Ureter (tissue), 1 donor: ENCODE results near the gene ASB18. TPM values are rescaled to one million over a fixed set of nuclear protein-coding genes. Genes with fewer than 3 reads are reported as not detected.
A peak's percentile ranks its signal among the peaks of the same experiment; 100 is the strongest.

ENCODE experiments used
- DNase-seq: peaks from one replicate; pipeline ENCODE4 v3.0.0-alpha.2; 2020; ENCODE audit warnings: low spot score
- total RNA-seq: library from RNA; stranded (reverse); gene quantifications from one replicate; pipeline ENCODE4 v1.2.4, GENCODE V29; 2023
- donor health status: DM: yes; HTN: yes; CAD: no.

Gene ASB18
- total RNA-seq, 1 donor from 2014 or later, result not detected

DNA sequence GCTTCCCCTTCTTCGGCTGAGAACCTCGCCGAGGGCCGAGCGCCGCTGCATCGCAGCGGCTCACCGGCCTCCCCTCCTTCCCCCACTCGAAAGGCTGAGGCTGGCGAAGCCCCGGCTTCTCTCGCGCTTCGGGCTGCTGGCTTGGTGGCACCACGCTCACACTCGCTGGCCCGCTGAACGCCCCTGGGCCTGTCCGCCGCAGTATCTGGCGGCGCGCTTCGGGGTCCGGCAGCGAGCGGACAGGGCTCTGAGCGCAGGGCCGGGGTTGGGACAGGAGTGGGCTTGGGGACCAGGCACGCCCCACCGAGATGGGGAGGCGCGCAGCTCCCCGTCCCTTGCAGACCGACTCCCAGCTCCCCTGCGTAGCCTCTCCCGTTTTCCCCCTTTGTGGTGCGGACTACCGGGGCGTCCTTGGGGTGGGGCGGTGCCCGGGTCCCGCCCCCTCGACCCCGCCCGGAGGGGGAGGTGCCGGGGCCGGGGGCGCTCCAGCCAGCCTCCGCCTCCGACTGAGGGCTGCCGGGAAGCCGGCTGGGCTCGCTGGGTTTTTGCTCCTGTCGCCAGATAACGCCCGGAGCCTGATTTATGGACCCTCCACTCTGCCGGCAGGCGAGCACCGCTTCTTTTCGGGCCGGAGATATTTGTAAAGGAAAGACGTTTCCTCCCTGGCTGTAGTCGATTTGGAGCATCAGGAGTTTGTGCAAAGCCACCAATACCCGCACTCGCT, 99.8 kb downstream of the ASB18 start:
- DNase-seq, result peak; percentile 37

GRCh38 chr2:236163471-236164200, 100.6 kb downstream of the ASB18 start:
- no peak for DNase-seq

DNA sequence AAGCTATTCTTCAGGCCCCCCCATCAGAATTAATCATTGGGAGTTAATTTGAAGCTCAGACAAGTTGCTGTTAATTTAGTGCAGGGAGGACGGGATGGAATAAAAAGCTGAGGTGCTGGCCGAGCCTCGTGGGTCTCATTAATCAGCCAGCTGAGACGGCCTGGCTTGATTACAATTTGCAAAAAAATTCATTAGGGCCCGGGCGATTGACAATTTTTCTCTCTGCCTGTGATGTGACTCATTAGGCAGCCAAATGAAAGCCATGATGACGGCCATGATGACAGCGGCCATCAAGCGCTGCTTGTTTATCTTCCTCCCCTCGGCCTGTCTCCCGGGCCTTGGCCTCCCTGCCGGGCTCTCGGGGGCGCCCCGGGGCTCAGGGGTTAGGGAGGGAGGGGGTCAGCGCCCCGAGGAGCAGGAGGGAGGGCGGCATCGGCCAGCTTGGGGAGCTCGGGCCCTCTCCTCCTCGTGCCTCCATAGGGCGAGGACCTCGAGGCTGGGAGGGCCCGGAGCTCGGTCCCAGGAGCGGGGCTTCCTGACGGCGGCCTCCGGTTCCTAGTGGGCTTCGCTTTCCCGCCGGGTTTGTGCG, 101.2 kb downstream of the ASB18 start:
- DNase-seq, result no peak

DNA sequence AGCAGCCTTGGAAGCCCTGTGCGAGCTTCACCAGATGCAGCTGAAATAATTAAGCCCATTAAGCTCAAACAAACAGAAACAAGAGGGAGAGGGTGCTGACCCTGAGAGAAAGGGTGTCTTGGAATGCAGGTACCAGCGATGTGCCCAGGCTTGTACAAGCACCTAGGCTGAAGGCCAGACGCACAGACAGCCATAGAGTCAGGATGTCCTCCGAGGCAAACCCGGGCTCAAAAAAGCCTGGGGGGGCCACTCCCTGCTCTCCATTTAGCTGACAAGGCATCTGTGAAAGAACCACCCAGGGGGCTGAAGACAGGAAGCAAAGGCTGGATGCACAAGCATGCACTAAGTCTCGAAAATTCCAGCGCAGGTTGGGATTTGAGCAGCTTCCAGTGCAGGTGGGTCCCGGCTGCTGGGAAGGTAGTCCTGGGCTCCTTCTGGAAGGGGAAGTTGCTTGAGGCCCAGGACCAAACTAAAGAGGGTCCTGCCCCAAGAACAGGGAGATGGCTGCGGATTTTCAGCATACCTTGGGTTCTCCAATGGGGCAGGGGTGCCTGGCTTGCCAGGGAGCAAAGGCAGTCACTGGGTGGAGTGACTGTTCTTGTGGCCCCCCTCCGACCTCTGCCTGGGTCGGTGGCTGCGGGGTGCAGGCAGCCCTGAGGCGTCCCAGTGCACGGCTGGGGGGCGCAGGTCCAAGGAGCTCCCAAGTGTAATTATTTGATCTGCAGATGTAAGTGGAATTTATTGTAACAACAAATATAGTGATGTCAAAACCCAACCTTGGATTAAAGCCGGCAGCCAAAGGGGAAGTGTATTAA, 102.0 kb downstream of the ASB18 start:
- DNase-seq, result no peak

DNA sequence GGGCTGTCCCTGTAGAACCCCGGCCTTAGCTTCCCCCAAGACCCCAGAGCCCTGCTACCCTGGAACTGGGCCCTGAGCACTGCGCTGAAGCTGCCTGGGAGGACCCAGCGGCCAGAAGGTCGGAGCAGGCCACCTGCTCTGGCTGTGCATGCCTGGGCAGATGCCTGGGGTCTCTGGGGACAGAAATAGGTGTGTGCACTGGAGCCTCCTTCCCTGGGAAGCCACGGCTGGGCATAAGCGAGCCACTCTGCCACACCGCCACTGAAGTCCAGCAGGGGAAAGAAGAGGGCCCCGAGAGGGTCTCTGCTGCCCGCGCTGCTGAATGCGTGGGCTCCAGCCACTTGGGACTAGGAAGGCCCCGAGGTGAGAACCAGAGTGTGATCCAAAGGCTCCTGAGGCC, 102.7 kb downstream of the ASB18 start:
- no peak for DNase-seq

DNA sequence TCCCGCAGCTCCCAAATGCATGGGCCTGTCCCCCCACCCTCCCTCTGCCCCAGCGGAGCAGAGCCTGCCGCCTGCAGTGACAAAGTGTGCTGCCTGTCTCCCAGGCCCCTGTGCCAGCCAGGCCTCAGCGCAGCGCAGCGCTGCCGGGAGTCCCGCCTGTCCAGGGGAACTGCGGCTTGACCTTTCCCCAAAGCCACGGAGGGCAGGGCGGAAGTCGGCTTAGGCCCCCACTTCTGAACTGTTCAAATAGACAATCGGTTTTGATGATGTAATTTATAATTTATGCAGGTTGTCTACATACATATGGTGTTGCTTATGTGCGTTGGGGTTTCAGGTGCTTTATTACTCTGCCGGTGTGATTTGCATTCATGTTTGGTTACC, 103.1 kb downstream of the ASB18 start:
- DNase-seq, result no peak

DNA sequence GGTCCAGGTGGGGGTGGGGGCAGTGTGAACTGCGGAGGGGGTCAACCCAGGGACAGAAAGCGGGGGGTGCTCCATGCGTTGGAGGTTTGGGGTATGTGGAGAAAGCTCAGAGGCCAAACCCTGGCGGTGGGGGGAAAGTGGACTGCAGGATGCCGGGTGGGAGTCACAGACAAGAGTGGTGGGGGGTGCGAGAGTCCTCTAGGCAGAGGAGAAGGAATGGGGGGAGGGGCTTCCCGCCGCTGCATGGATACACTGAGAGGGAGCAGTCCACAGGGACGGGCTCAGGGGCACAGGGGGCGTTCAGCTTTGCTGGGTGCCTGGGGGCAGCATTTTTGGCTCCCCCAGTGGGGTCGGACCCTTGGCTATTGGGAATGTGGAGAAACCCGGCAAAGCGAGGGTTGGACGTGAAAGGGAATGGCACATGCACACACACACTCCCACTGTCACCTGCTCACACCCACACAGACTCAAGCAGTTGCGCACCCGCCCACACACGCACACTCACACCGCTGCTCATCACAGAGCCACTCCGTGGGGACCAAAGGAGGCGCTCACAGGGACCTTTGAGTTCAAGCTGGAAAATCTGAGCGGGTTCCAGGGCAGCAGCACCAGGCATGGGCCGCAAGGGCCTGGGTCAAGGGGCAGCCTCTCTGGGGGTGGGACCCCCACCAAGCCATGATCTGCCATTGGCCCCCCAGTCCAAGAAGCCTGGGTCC, 103.7 kb downstream of the ASB18 start:
- no peak for DNase-seq

GRCh38 chr2:236159778-236160170, 104.4 kb downstream of the ASB18 start:
- no peak for DNase-seq

DNA sequence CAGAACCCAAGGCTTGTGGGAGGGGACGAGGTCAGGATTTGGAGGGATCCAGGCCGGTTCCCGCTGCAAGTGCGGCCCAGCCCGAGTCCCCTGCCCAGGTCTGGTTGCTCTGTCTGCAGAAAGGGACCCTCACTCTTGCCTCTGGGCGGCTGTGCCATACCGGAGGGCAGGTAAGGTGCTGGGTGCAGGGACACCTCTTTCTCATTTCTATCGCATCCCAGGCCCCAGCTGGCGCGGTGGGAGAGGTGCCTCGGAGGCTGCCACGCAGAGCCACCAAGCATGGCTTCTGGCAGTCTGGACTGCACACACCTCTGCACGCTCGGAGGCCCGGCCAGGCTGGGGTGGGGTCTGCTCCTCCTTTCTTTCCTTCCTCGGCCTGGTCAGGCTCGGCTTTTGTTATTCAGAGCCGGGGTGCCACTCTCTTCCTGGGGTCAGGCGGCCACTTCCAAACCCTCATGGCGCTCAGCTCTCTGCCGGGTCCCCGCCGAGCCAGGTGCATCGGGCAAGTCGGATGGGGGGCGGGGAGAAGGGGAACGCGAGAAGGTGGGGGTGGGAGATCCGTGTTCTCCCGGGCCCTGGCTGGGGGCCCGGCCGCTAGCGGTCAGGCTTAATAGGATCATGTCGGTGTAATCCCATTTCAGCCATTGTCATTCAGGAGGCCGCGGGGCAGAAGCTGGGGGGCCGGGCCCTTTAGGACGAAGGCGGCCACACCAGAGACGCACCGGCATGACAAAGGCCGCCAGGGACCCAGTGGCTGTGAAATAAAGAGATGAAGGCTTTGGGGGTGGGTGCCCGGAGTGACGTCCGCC, 105.0 kb downstream of the ASB18 start:
- no peak for DNase-seq

DNA sequence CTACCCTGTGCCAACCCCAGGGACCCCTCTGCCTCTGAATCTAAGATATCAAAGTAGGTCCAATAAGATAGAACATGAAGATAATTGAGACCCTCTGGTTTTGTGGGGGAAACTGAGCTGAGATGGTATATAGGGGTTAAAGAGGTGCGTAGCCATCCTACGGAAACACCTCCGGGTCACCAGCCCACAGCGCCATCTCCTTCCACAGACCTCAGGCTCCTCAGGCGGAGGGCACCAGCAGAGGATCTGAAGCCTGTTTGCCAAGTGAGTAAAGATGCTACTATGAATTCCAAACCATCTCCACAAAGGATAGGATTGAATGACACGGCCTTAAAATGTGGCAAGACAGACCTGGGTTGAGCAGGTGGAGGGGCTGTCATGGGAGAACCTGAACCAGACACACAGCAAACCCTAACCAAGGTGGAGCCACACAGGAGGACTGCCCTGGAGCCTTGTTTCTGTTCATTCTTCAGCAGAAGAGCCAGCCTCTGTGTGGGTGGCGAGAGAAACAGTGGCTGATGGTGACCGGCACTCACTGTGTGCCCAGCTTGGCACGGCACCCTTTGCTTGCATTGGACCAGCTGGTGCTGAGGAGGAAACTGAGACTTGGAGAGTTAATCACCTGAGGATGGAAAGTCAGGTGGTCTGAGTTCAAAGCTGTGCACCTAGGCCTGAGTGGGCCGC, 106.2 kb downstream of the ASB18 start:
- DNase-seq, result no peak

DNA sequence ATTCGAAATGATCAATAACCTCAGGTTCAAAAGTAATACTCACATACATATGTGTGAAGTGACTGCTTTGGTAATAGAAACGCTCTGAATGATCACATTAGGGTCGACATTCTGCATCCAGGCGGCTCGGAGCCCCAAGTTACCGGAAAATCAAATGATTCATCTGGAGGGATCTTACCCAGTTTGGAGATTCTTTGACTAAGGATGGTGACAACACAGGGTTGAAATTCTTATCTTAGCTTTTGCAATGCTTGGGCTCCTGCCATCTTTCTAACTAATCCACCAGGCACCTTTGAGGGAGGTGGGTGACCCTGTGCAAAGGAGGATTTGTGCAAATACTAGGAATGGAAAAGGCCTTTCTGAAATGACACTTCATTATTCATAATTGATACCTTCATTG, 106.8 kb downstream of the ASB18 start:
- no peak for DNase-seq

DNA sequence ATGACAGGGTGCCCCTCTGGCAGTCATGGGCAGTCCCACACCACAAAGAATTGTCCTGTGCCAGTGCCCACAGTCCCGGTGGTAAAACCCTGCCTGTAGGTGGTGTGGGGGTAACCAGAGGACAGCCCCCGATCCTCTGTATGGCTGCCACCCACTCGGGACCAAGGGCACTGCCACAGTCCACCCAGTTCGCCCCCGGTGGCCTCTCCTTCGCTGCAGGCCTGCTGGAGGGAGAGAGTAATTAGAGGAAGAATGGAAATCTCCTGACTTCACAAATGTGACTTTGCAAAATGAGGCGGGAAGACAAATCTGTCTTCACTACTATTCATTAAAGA, 107.4 kb downstream of the ASB18 start:
- no peak for DNase-seq

GRCh38 chr2:236156095-236156859, 107.9 kb downstream of the ASB18 start:
- no peak for DNase-seq

- DNase-seq, result no peak
Observed at GRCh38 chr2:236155406-236155805, 108.8 kb downstream of the ASB18 start.

DNA sequence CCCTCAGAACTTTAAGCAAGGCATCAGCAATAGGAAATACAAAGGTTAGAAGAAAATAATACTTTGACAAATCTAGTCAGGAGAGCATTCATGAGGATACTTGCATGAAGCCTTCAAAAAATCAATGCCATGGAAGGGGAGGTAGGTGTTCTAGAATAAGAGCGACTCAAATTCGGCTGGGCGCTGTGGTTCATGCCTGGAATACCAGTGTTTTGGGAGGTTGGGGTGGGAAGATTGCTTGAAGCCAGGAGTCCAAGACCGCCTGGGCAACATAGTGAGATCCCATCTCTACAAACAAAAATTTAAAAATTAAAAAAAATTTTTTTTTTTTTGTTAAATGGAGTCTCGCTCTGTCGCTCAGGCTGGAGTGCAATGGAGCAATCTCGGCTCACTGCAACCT, 117.8 kb downstream of the ASB18 start:
- DNase-seq, result no peak

DNA sequence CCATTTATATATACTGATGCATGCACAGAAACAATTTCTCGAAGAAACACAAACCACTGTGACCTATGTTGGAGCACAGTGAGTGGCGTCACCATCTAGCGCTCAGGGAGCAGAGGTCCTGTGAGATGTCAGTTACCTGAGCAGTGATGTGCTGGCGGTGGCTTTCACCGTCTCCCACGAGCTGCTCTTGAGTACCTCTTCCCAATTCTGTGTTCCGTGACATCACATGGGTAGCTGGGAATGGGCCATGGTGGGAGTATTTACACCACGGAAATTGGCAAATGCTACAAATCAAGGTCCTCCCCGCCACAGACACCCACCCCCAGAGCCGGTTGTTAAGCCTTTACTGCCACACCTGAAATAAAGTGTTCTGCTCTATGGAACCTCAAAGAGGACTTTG, 120.4 kb downstream of the ASB18 start:
- peak; percentile 17 for DNase-seq
